Stimulated activated CD4-positive, alpha-beta T cell treated with anti-CD3 and anti-CD28 coated beads, Interleukin-12 subunit alpha, Interleukin-12 subunit beta, amount 100 ng/mL, for 24 hours (primary cell): ENCODE measurements around the gene RIPOR3.
A peak's percentile ranks its signal among the peaks of the same experiment; 100 is the strongest.
"Not testable (repeated sequence)": the region's sequence is repeated elsewhere in the genome, so short reads cannot be mapped to it uniquely, and the experiment has no call there.

ENCODE experiments used
- DNase-seq, 2 experiments: peaks; one replicate each; pipeline ENCODE4 v3.0.0-alpha.2; 2020; ENCODE audit warnings: low read depth in 2 of 2

RIPOR3 gene

DNA sequence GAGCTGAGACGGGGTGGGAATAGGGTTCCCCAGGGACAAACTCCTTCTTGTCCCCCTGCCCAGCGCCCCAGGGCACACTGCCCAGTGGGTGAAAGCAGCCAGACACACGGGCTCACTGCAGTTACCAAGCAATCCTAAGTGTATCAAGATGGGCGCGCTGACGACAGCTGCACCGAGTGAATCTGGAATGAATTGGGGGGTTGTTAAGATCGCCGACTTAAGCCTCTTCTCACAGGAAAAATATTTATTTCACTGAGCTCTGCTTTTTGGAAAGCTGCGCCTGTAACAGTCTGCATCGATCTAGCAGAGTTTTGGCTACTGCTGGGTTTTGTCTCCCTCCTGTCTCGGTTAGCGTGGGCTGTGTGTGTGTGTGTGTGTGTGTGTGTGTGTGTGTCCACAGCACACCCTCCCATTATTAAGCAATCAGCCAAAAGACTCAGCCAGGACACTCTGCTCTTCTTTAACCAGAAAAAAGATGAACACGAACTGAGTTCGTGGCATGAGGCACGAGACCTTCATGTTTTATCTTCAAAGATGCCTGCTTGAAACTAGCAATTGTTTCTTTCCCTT is 35.9 kb downstream of the RIPOR3 start:
- no peak for DNase-seq

- no peak for DNase-seq
These were observed 36.4 kb downstream of the RIPOR3 start for GRCh38 chr20:50654904-50655303.

DNA sequence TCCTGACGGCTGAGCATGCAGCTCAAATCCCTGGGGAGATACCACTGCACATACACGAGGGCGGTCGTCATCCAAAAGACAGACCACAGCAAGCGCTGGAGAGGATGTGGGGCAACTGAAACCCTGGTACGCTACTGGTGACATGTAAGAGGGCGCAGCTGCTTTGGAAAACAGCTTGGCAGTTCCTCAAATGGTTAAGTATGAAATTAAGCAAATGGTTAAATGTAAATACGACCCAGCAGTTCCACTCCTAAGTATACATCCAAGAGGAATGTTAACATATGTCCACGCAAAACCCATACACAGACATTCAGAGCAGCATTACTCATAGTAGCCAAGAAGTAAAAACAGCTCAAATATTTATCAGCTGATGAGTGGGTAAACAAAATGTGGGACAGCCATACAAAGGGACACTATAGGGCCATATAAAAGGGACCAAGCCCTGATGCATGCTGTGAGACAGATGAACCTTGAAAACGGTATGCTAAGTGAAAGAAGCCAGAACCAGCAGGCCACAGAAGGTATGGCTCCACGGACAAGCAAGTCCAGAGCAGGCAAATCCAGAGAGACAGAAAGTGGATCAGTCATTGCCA is 38.5 kb downstream of the RIPOR3 start:
- no peak for DNase-seq

DNA sequence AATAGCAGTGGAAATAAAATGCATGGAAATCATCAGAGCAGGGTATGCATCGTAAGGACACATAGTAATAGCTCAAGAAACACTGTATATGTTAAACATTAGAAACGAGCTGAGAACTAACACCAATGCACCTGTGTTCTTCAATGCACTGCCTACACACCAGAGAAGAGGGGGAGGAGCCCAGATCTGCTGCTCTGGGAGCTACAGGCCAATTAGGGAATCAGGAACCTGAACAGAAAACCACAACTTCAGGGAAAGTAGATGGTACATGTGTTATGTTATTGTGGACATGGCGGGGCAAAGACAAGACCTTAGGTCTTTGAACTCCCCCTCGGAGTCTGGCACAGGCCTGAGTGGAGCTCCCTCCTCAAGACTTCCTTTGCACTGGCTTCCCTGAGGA is 39.7 kb downstream of the RIPOR3 start:
- no peak for DNase-seq

GRCh38 chr20:50649590-50649989 is 41.8 kb downstream of the RIPOR3 start:
- DNase-seq: no peak

- DNase-seq: no peak
These were observed 42.7 kb downstream of the RIPOR3 start for GRCh38 chr20:50648651-50649050.

DNA sequence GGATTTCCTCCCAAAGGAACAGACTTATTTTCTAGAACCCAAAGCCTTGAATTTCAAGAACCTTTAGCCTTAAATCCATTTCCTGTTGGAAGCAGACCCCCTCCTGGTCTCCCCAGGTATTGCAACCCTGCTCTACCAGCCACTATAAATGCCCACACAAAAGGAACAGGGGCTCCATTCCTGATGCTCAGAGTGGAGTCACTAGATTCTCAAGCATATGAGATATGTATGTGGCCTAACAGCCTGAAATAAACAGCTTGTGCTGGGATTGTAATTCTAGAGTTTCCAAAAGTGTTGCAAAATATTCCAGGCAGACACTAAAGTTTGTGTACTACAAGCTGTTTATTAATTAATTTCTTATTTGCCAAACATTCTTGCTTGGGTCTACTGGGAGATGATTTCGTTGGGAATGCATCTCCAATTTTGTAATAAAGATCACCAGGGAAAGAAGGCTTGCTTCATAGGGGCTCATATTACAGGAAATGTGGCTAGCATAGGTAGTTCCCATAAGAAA is 44.8 kb downstream of the RIPOR3 start:
- no peak for DNase-seq

DNA sequence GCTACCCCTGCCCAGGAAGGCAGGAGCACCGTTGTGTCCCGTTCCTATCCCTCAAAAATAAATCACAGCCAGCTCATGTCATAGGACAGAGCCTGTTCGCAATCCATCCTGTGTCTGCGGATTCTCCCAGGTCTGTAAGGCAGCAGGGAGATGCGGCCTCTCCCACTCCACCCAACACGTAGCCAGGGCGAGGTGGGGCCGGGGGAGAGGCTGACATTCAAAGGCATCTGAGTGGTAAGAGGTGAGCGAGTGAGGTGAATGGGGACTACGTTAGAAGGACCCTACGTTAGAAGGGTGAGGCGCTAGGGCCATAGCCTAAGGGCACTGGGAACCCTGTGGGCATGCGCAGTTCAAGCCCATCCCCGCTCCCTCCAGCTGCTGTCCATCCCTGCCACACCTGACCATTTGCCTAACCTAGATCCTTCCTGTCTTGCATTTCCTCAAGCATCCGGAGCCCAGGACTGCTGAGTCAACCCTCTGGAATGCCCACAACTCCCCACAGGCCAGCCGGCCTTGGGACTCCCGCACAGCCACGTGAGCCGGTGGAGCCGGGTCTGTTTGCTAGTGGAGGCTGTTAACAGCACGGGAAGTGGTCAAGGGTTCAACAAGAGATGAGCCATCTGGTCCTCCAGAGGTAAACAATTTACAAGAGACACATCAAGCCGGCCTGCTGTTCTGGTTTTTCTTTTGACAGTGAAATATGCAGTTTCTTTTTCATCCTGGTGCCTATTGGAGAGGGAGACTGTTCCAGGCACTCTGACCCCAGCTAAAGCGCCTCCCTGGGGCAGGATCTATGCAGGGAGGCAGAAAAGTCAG is 45.9 kb downstream of the RIPOR3 start:
- no peak for DNase-seq

- no peak for DNase-seq
These were observed 49.0 kb downstream of the RIPOR3 start for GRCh38 chr20:50642288-50642803.

- DNase-seq: not testable (repeated sequence)
These were observed 49.6 kb downstream of the RIPOR3 start for GRCh38 chr20:50641625-50642287.

GRCh38 chr20:50639971-50640711 is 51.2 kb downstream of the RIPOR3 start:
- not testable (repeated sequence) for DNase-seq

GRCh38 chr20:50638015-50638847 is 53.1 kb downstream of the RIPOR3 start:
- not testable (repeated sequence) for DNase-seq

- DNase-seq: no peak
These were observed 54.5 kb downstream of the RIPOR3 start for GRCh38 chr20:50636601-50637540.

GRCh38 chr20:50635676-50636600 is 55.4 kb downstream of the RIPOR3 start:
- peak; percentile 13 to 57 for DNase-seq

- DNase-seq: no peak
These were observed 56.3 kb downstream of the RIPOR3 start for GRCh38 chr20:50635014-50635557.

DNA sequence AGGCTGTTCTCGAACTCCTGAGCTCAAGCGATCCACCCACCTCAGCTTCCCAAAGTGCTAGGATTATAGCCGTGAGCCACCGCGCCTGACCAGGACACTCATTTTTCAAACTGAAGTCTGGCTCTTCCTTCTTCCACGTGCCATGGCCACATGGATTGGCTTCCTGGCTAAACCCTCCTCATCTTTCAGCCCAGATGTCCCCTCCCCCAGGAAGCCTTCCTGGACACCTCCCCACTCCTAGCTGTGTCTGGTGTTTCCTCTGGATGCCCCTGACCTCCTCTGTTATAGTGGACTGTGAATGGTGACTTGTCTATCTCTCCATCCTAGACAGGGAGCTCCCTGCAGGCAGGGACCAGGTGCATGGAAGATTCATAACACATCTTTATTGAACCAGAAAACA is 57.2 kb downstream of the RIPOR3 start:
- no peak for DNase-seq

DNA sequence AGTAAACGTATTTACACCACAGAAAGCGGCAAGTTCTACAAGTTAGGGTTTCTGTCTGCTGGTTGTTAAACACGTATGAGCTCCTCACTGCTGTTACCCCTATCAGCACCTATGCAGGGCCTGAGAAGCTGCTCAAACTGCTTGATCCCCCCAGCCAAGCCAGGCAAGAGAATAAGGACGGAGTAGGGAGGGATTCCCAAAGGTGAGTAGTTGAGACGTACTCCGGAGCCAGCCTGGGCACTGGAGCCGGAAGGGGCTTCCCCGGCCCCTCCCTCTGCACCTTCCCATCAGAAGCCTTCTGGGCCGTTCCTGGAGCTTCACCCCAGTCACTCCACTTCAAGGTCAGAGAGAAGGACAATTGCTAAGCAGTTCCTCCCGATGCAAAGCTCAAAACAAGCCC is 58.0 kb downstream of the RIPOR3 start:
- DNase-seq: no peak

GRCh38 chr20:50632701-50633100 is 58.6 kb downstream of the RIPOR3 start:
- DNase-seq: no peak
